Dermis blood vessel endothelial cell (primary cell): ENCODE measurements around the gene GEMIN8. TPM values are rescaled to one million over a fixed set of nuclear protein-coding genes. Genes with fewer than 3 reads are reported as not detected.

Source experiments
- DNase-seq: peaks from one replicate; pipeline ENCODE4 v3.0.0; 2010
- total RNA-seq: library from RNA; depleted of rRNA; stranded (reverse); fragments of >200 nt; gene quantifications from 2 replicates; pipeline ENCODE4 v1.2.3, GENCODE V29; 2014

GEMIN8 gene
- total RNA-seq, 1 donor from 2014 or later, result 11.4 TPM

GRCh38 chrX:14015294-14015693 lies 14.4 kb downstream of the GEMIN8 start:
- DNase-seq, result no peak

GRCh38 chrX:14014526-14014925 lies 15.2 kb downstream of the GEMIN8 start:
- no peak for DNase-seq

- no peak for DNase-seq
Measured at GRCh38 chrX:14013054-14013453, 16.6 kb downstream of the GEMIN8 start.

- DNase-seq, result no peak
Measured at GRCh38 chrX:14010566-14010965, 19.1 kb downstream of the GEMIN8 start.

GRCh38 chrX:14006540-14006939 lies 23.2 kb downstream of the GEMIN8 start:
- no peak for DNase-seq

- DNase-seq, result no peak
Measured at GRCh38 chrX:14003876-14004425, 25.7 kb downstream of the GEMIN8 start.

- no peak for DNase-seq
Measured at GRCh38 chrX:14003028-14003427, 26.7 kb downstream of the GEMIN8 start.

GRCh38 chrX:13996650-13997049 lies 33.0 kb downstream of the GEMIN8 start:
- DNase-seq, result no peak

GRCh38 chrX:13994536-13995080 lies 35.1 kb downstream of the GEMIN8 start:
- DNase-seq, result no peak

- DNase-seq, result no peak
Measured at GRCh38 chrX:13994104-13994503, 35.6 kb downstream of the GEMIN8 start.

GRCh38 chrX:13990126-13990800 lies 39.4 kb downstream of the GEMIN8 start:
- no peak for DNase-seq

GRCh38 chrX:13985697-13986435 lies 43.8 kb downstream of the GEMIN8 start:
- DNase-seq, result no peak

GRCh38 chrX:13983734-13984133 lies 46.0 kb downstream of the GEMIN8 start:
- no peak for DNase-seq

- no peak for DNase-seq
Measured at GRCh38 chrX:13968198-13968597, 61.5 kb downstream of the GEMIN8 start.

GRCh38 chrX:13967636-13968035 lies 62.1 kb downstream of the GEMIN8 start:
- no peak for DNase-seq

- DNase-seq, result no peak
Measured at GRCh38 chrX:13966793-13967125, 62.9 kb downstream of the GEMIN8 start.

GRCh38 chrX:13966071-13966792 lies 63.5 kb downstream of the GEMIN8 start:
- no peak for DNase-seq

- DNase-seq, result no peak
Measured at GRCh38 chrX:13965531-13965930, 64.2 kb downstream of the GEMIN8 start.

- DNase-seq, result no peak
Measured at GRCh38 chrX:13956998-13957397, 72.7 kb downstream of the GEMIN8 start.
